Adrenal gland (tissue), 12 donors: ENCODE data around the gene TMEM145. TPM values are rescaled to one million over a fixed set of nuclear protein-coding genes. Genes with fewer than 3 reads are reported as not detected.

ENCODE experiments used
- DNase-seq, 7 donors: peaks; one replicate each; pipeline ENCODE4 v3.0.0-alpha.2; 2019 to 2020
- H3K27ac ChIP-seq, 5 donors: fragments of 200-600 bp; sonication (generic) in 4 of 5; 1 replicate in 3 of 5; 2 replicates in 2 of 5; pipeline versions ENCODE4 v1.5.1 to v1.8.0; 2016 to 2020; ENCODE audit warnings: mild to moderate bottlenecking in 1 of 5
- H3K27me3 ChIP-seq: fragments of 200-600 bp; 2 replicates; pipeline ENCODE4 v1.8.0; 2021
- H3K36me3 ChIP-seq, 2 donors: fragments of 200-600 bp; replicated peaks in 1 of 2; 1 replicate in 1 of 2; 2 replicates in 1 of 2; pipeline versions ENCODE4 v1.5.1 to v1.8.0; 2018 to 2022
- H3K4me1 ChIP-seq, 2 donors: fragments of 200-600 bp; replicated peaks in 1 of 2; 1 replicate in 1 of 2; 2 replicates in 1 of 2; pipeline versions ENCODE4 v1.5.1 to v1.8.0; 2018 to 2021
- H3K4me3 ChIP-seq, 4 donors: fragments of 200-600 bp; sonication (generic) in 3 of 4; one replicate each; pipeline ENCODE4 v1.5.1; 2016 to 2018
- H3K9me3 ChIP-seq, 3 donors: fragments of 200-600 bp; sonication (generic) in 1 of 3; replicated peaks in 1 of 3; 1 replicate in 2 of 3; 2 replicates in 1 of 3; pipeline versions ENCODE4 v1.5.1 to v1.8.0; 2016 to 2021
- CTCF ChIP-seq, 6 experiments: fragments of 450-650 bp in 4 of 6; fragments of 200-600 bp in 2 of 6; sonication (generic) in 1 of 6; IDR thresholded peaks; 1 replicate in 5 of 6; 2 replicates in 1 of 6; pipeline versions ENCODE4 v1.5.1 to v1.8.0; 2016 to 2021; ENCODE audit warnings: antibody characterized with exemption in 6 of 6, mild to moderate bottlenecking in 2 of 6, moderate library complexity in 1 of 6
- POLR2A ChIP-seq, 2 donors: fragments of 450-650 bp; IDR thresholded peaks; one replicate each; pipeline ENCODE4 v1.6.1; 2017; ENCODE audit warnings: antibody characterized with exemption in 2 of 2, mild to moderate bottlenecking in 2 of 2, moderate library complexity in 1 of 2
- WGBS, 4 donors: extraction: QIAGEN DNeasy Blood & Tissue Kit in 2 of 4; methylation state at CpG; one replicate each; pipeline versions ENCODE4 v1.1.5 to v1.1.7; 2013 to 2017; 5-methylcytosine and 5-hydroxymethylcytosine counted together
- intact Hi-C, 2 donors: fragments of 100-400 bp; cut with DNase I; formaldehyde crosslinking; loops; one replicate each; pipeline versions ENCODE4 v1.14.1 to v1.15.0; 2022 to 2023
- polyA plus RNA-seq, 3 donors: library from polyadenylated mRNA; stranded (reverse); fragments of 200-250 nt in 2 of 3; fragments of 350-450 nt in 1 of 3; fragmentation: Illumina TruSeq in 1 of 3; extraction: RNeasy Lipid Tissue Mini Kit (QIAGEN cat#74804) in 1 of 3; gene quantifications; one replicate each; pipeline ENCODE4 v1.2.3, GENCODE V29; 2013 to 2014
- total RNA-seq, 9 donors: library from RNA; depleted of rRNA in 4 of 9; stranded (reverse); fragments of >200 nt in 4 of 9; fragments of 120-200 nt in 1 of 9; fragmentation: NEBNext Ultra II Directional in 1 of 9; extraction: Animal tissue kit (Norgen Biotek cat#: 25700) in 1 of 9; gene quantifications; one replicate each; pipeline versions ENCODE4 v1.1.0 to v1.2.4, GENCODE V29; 2013 to 2023
- donor health status: healthy with polysubstance abuse.
- donor health status: Bipolar disorder and iron deficiency.
- donor health status: DM: yes; HTN: yes; CAD: no.
- donor health status: DM: no; HTN: no; CAD: no.
- donor health status: DM: no; HTN: no; CAD: no.
- donor health status: DM: yes; HTN: yes; CAD: no.

The TMEM145 gene
- total and polyA plus RNA-seq, 12 donors: 0.94 to 31.7 (median 4.5) TPM; not detected in 3

GRCh38 chr19:42325896-42326771 is 13.0 kb downstream of the TMEM145 start:
- TF ChIP-seq CTCF (IDR thresholded peaks at IDR 0.05) (peak in 1 of 6 experiments; percentile 21), POLR2A (IDR thresholded peaks at IDR 0.05) (no peak)
- WGBS, 4 donors: 4 to 14% (median 6%) methylated on average over 4 to 37 of the region's 37 CpGs
- peaks cover 14 to 22% of the 10 kb centered on the region in 2 donors for H3K4me1 ChIP-seq
- intact Hi-C loops: loop anchor here in 1 of 2 donors (10.0 kb wide), 1 partner anchor 191 kb away; the partner anchor contains the start of gene POU2F2
- DNase-seq: peak in 6 of 7 donors; percentile 31 to 63 (median 38)
- no peaks in the 10 kb centered on the region for H3K9me3 ChIP-seq
- peaks cover 16% of the 10 kb centered on the region for H3K27me3 ChIP-seq
- peak overlapping the region in 3 of 5 donors; percentile 64 to 78 (median 65) for H3K27ac ChIP-seq
- peak overlapping the region; percentile 52 to 91 (median 76) for H3K4me3 ChIP-seq
- H3K36me3 ChIP-seq: no peaks in the 10 kb centered on the region

DNA sequence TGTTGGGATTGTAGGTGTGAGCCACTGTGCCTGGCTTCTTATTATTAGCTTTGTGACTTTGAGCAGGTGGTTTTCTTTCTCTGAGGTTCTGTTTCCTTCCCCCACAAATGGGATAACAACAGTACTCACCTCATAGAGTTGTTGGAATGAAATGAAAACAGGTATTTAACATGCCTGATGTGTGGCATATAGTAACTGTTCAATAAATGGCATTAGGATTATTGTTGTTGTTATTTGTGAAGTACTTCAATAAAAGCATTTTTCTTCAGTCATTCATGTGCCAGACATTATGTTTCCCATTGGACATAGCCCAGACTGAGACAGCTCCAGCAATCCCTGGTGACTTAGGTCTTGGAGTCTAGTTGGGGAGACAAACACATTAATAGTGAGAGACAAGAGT is 13.9 kb downstream of the TMEM145 start:
- no peak for DNase-seq
- Histone ChIP-seq H3K4me3 (peak overlapping the region in 1 of 4 donors; percentile 91), H3K9me3 (no peaks in the 10 kb centered on the region), H3K27ac (no peak overlapping the region), H3K4me1 (peaks cover 14 to 22% of the 10 kb centered on the region in 2 donors), H3K36me3 (no peaks in the 10 kb centered on the region), H3K27me3 (peaks cover 16% of the 10 kb centered on the region)
- TF ChIP-seq POLR2A (IDR thresholded peaks at IDR 0.05): no peak
- intact Hi-C loops: loop anchor here in 1 of 2 donors (10.0 kb wide), 1 partner anchor 192 kb away; the partner anchor contains the start of gene POU2F2

DNA sequence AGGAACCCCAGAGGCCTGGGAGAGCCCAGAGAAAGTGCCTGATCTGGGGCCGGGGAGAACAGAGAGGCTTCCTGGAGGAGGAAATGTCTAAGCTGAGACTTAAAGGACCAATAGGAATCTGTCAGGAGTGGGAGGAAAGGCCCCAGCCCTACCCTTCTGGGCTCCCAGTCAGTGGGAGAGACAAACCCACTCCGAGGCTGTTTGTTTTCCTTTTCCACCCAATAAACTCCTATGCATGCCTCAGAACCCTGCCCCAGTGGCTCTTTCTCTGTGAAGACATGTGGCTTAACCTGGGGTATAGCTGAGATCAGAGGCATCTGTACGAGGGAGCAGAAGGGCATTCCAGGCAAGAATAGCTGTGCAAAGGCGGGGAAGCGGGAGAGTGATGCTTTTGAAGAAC is 14.3 kb downstream of the TMEM145 start:
- Histone ChIP-seq H3K27me3 (peaks cover 16% of the 10 kb centered on the region), H3K9me3 (no peaks in the 10 kb centered on the region), H3K4me3 (no peak overlapping the region), H3K36me3 (no peaks in the 10 kb centered on the region), H3K4me1 (peaks cover 14 to 22% of the 10 kb centered on the region in 2 donors), H3K27ac (no peak overlapping the region)
- intact Hi-C loops: loop anchor here in 1 of 2 donors (10.0 kb wide), 1 partner anchor 193 kb away; the partner anchor contains the start of gene POU2F2
- 82 to 92% (median 90%) methylated on average over 5 of the region's 5 CpGs for WGBS, 4 donors
- TF ChIP-seq POLR2A (IDR thresholded peaks at IDR 0.05) (no peak), CTCF (IDR thresholded peaks at IDR 0.05) (no peak)
- DNase-seq: no peak

DNA sequence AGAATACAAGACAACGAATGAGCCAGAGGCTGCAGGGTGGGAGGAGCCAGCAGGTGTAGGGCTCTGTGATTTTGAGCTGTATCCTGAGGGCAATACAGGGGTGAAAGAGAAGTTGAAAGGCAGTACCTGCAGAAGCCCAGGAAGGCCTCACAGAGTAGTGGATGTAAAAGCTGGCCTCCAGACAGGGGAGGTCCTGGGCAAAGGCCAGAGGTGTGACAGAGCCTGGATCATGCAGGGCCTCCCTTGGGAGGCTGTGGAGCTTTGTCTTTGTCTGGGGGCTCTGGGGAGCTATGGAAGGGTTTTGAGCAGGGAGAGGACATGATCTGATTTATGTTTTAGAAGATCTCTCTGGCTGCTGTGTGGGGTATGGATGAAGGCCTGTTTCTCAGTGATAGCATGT is 15.0 kb downstream of the TMEM145 start:
- intact Hi-C loops: loop anchor here in 1 of 2 donors (10.0 kb wide), 1 partner anchor 193 kb away; the partner anchor contains the start of gene POU2F2
- no peaks in the 10 kb centered on the region for H3K36me3 ChIP-seq
- DNase-seq: no peak
- H3K4me1 ChIP-seq: peaks cover 14 to 22% of the 10 kb centered on the region in 2 donors
- 25 to 79% (median 49%) methylated on average over 1 of the region's 1 CpG for WGBS, 4 donors
- H3K4me3 ChIP-seq: no peak overlapping the region
- H3K27ac ChIP-seq: no peak overlapping the region
- peaks cover 16% of the 10 kb centered on the region for H3K27me3 ChIP-seq
- no peaks in the 10 kb centered on the region for H3K9me3 ChIP-seq
- TF ChIP-seq POLR2A (IDR thresholded peaks at IDR 0.05) (no peak), CTCF (IDR thresholded peaks at IDR 0.05) (no peak)
